WTC11 (cell line): ENCODE data around the gene SERGEF. TPM values are rescaled to one million over a fixed set of nuclear protein-coding genes. Genes with fewer than 3 reads are reported as not detected.
A peak's percentile ranks its signal among the peaks of the same experiment; 100 is the strongest.

Source experiments
- ATAC-seq: fragments of 200-7000 bp; cut with Tn5 transposase; 2 replicates; pipeline ENCODE4 v1.10.0; 2021; ENCODE audit warnings: mild to moderate bottlenecking, moderate library complexity
- CTCF ChIA-PET: fragments of 300-600 bp; sonication (Branson Sonifier 250); formaldehyde crosslinking; loops from one replicate; lab custom pipeline; 2021; ENCODE audit warnings: antibody characterized with exemption; lab: Charles Lee
- POLR2A ChIA-PET: fragments of 350-600 bp; sonication (Branson Sonifier 250); formaldehyde crosslinking; loops from one replicate; lab custom pipeline; 2021; ENCODE audit warnings: antibody characterized with exemption; lab: Charles Lee
- DNase-seq: peaks from one replicate; pipeline ENCODE4 v3.0.0; 2021; ENCODE audit warnings: low spot score
- H3K27ac Mint-ChIP-seq: 2 replicates; pipeline ENCODE4 v1.8.0; 2021; ENCODE audit warnings: mixed read lengths
- H3K27me3 Mint-ChIP-seq: 2 replicates; pipeline ENCODE4 v1.8.0; 2021; ENCODE audit warnings: low read depth, mild to moderate bottlenecking, moderate library complexity, mixed read lengths
- H3K36me3 Mint-ChIP-seq: 2 replicates; pipeline ENCODE4 v1.8.0; 2021; ENCODE audit warnings: mixed read lengths
- H3K4me1 Mint-ChIP-seq: 2 replicates; pipeline ENCODE4 v1.8.0; 2022; ENCODE audit warnings: mixed read lengths
- H3K4me3 Mint-ChIP-seq: 2 replicates; pipeline ENCODE4 v1.8.0; 2021; ENCODE audit warnings: mild to moderate bottlenecking, moderate library complexity, mixed read lengths
- H3K9me3 Mint-ChIP-seq: 2 replicates; pipeline ENCODE4 v1.8.0; 2021; ENCODE audit warnings: mixed read lengths
- ATF2 ChIP-seq: sonication (generic); formaldehyde crosslinking; IDR thresholded peaks from 2 replicates; pipeline ENCODE4 v1.8.1; 2022; ENCODE audit warnings: low read depth, missing genetic modification reagents, borderline replicate concordance
- ATF3 ChIP-seq: sonication (generic); formaldehyde crosslinking; conservative IDR thresholded peaks from 2 replicates; pipeline ENCODE4 v1.8.1; 2022; ENCODE audit warnings: mild to moderate bottlenecking, missing genetic modification reagents
- ATF6 ChIP-seq: sonication (generic); formaldehyde crosslinking; IDR thresholded peaks from 2 replicates; pipeline ENCODE4 v1.8.1; 2023; ENCODE audit warnings: mild to moderate bottlenecking, missing genetic modification reagents
- FOXP1 ChIP-seq: sonication (generic); formaldehyde crosslinking; IDR thresholded peaks from 2 replicates; pipeline ENCODE4 v1.8.0; 2022; ENCODE audit warnings: missing genetic modification reagents, mild to moderate bottlenecking, moderate library complexity, borderline replicate concordance
- GTF2I ChIP-seq: fragments of 250-450 bp; sonication (Bioruptor Pico); conservative IDR thresholded peaks from 2 replicates; pipeline ENCODE4 v1.4.0; 2021; ENCODE audit warnings: mild to moderate bottlenecking
- JAZF1 ChIP-seq: fragments of 250-450 bp; sonication (Bioruptor Pico); IDR thresholded peaks from 2 replicates; pipeline ENCODE4 v1.9.0; 2021; ENCODE audit warnings: moderate library complexity, mild to moderate bottlenecking, inconsistent platforms
- MLX ChIP-seq: sonication (generic); formaldehyde crosslinking; IDR thresholded peaks from 2 replicates; pipeline ENCODE4 v1.8.1; 2023; ENCODE audit warnings: mild to moderate bottlenecking, missing genetic modification reagents, moderate library complexity
- NFYB ChIP-seq: sonication (generic); formaldehyde crosslinking; conservative IDR thresholded peaks from 2 replicates; pipeline ENCODE4 v1.8.0; 2022; ENCODE audit warnings: low read depth, missing genetic modification reagents
- RELA ChIP-seq: sonication (generic); formaldehyde crosslinking; IDR thresholded peaks from 2 replicates; pipeline ENCODE4 v1.8.1; 2022; ENCODE audit warnings: missing genetic modification reagents, mild to moderate bottlenecking, borderline replicate concordance
- SMAD4 ChIP-seq: sonication (generic); formaldehyde crosslinking; IDR thresholded peaks from 2 replicates; pipeline ENCODE4 v1.8.0; 2022; ENCODE audit warnings: mild to moderate bottlenecking, missing genetic modification reagents
- SOX15 ChIP-seq: fragments of 250-450 bp; sonication (Bioruptor Pico); IDR thresholded peaks from 2 replicates; pipeline ENCODE4 v1.9.0; 2021; ENCODE audit warnings: mild to moderate bottlenecking
- SP1 ChIP-seq: sonication (generic); formaldehyde crosslinking; conservative IDR thresholded peaks from 2 replicates; pipeline ENCODE4 v1.8.1; 2022; ENCODE audit warnings: missing genetic modification reagents
- USF1 ChIP-seq: sonication (generic); formaldehyde crosslinking; IDR thresholded peaks from 2 replicates; pipeline ENCODE4 v1.8.0; 2022; ENCODE audit warnings: mild to moderate bottlenecking, missing genetic modification reagents
- ZBTB21 ChIP-seq: sonication (generic); formaldehyde crosslinking; IDR thresholded peaks from 2 replicates; pipeline ENCODE4 v1.8.1; 2023; ENCODE audit warnings: mild to moderate bottlenecking, missing genetic modification reagents, borderline replicate concordance
- ZBTB43 ChIP-seq: sonication (generic); formaldehyde crosslinking; IDR thresholded peaks from 2 replicates; pipeline ENCODE4 v1.8.1; 2023; ENCODE audit warnings: mild to moderate bottlenecking, missing genetic modification reagents
- ZNF263 ChIP-seq: sonication (generic); formaldehyde crosslinking; IDR thresholded peaks from 2 replicates; pipeline ENCODE4 v1.8.1; 2022; ENCODE audit warnings: low read depth, mild to moderate bottlenecking, moderate library complexity, missing genetic modification reagents
- ZNF317 ChIP-seq: sonication (generic); formaldehyde crosslinking; IDR thresholded peaks from 2 replicates; pipeline ENCODE4 v1.8.1; 2023; ENCODE audit warnings: low read depth, mild to moderate bottlenecking, moderate library complexity, missing genetic modification reagents, borderline replicate concordance
- ZNF416 ChIP-seq: fragments of 250-450 bp; sonication (Bioruptor Pico); IDR thresholded peaks from 2 replicates; pipeline ENCODE4 v1.9.0; 2021; ENCODE audit warnings: mild to moderate bottlenecking, inconsistent platforms
- total RNA-seq: library from RNA; stranded (reverse); gene quantifications from 3 replicates; pipeline ENCODE4 v1.2.3, GENCODE V29; 2021

SERGEF gene
- total RNA-seq, 1 experiment from 2014 or later: 35.5 TPM

- TF ChIP-seq ATF6 (CRISPR knock-in tag): no peak
These were observed 272.9 kb downstream of the SERGEF start (continued) for GRCh38 chr11:17739945-17740338.

GRCh38 chr11:17738151-17738973 is 274.5 kb downstream of the SERGEF start:
- ChIA-PET CTCF (interaction anchor here (0.7 to 3.1 kb wide), 17 partner anchors 8 to 241 kb away, joined by 3 to 21 read pairs (median 5); no protein-coding TSS in a partner anchor), POLR2A (no interaction called here)
- no peak overlapping the region for H3K4me3 Mint-ChIP-seq
- no peak for DNase-seq
- H3K27ac Mint-ChIP-seq: no peak overlapping the region
- H3K27me3 Mint-ChIP-seq: peaks cover 13% of the 10 kb centered on the region
- no peak for TF ChIP-seq ATF2 (CRISPR knock-in tag)
- no peak for TF ChIP-seq ZBTB43 (CRISPR knock-in tag)
- 0 out of 2 replicates have a peak, but pooled peaks have one; percentile 34 for TF ChIP-seq FOXP1 (CRISPR knock-in tag)
- no peak for TF ChIP-seq SP1 (CRISPR knock-in tag)
- TF ChIP-seq GTF2I (CRISPR knock-in tag): no peak
- no peak for TF ChIP-seq ZBTB21 (CRISPR knock-in tag)
- TF ChIP-seq SMAD4 (CRISPR knock-in tag): no peak
- no peak for TF ChIP-seq USF1 (CRISPR knock-in tag)
- no peak for TF ChIP-seq RELA
- no peak for TF ChIP-seq MLX (CRISPR knock-in tag)
- TF ChIP-seq ZNF416: no peak
- no peak for TF ChIP-seq NFYB
- no peak for TF ChIP-seq SOX15 (CRISPR knock-in tag)
- no peak for TF ChIP-seq ATF3 (CRISPR knock-in tag)
- TF ChIP-seq ZNF317 (CRISPR knock-in tag): no peak
- no peak for TF ChIP-seq JAZF1 (CRISPR knock-in tag)
- TF ChIP-seq ZNF263 (CRISPR knock-in tag): 0 out of 2 replicates have a peak, but pooled peaks have one; percentile 31
- peaks cover 11% of the 10 kb centered on the region for H3K4me1 Mint-ChIP-seq
- H3K36me3 Mint-ChIP-seq: no peaks in the 10 kb centered on the region
- no peak for ATAC-seq
- no peaks in the 10 kb centered on the region for H3K9me3 Mint-ChIP-seq

Other genes with a start within 250 kb of the SERGEF start
- gene TPH1, start 33.2 kb upstream of the SERGEF start, total RNA-seq: 0.07 to 0.14 TPM (median 0.11 TPM) in 3 replicates
- 38.1 to 40.9 TPM (median 39.8 TPM) in 3 replicates for gene SAAL1, start 93.0 kb upstream of the SERGEF start, total RNA-seq
- not detected in 3 replicates for gene MRGPRX3, start 119.5 kb upstream of the SERGEF start, total RNA-seq
- gene MRGPRX4, start 159.8 kb upstream of the SERGEF start, total RNA-seq: not detected in 3 replicates
- 0.44 to 0.50 TPM in 2 of 3 replicates, not detected in the other for gene SAA4, start 223.8 kb upstream of the SERGEF start, total RNA-seq
- gene SAA2, start 235.6 kb upstream of the SERGEF start, total RNA-seq: 4.1 to 8.2 TPM (median 5.0 TPM) in 3 replicates